Measurements from ENCODE around the gene PLCB4.

PLCB4 gene

GRCh38 chr20:9334866-9335265 is 266.0 kb downstream of the PLCB4 start:
- DNase-seq = no peak

DNA sequence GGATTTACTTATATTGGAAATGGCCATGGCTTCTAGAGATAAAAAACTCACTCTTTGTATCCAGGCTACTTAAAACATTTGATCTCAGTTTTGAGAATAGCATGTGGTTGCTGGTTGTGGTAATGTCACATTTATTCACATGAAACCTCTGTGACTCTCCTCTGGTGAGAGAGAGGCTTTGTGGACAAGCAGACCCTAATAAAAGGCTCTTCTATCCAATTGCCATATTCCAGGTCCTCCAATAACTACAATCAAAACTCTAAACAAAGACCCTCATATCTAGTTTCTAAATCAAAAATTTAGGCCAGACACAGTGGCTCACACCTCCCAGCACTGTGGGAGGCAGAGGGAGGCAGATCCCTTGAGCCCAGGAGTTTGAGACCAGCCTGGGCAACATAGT is 269.2 kb downstream of the PLCB4 start:
- DNase-seq = no peak

DNA sequence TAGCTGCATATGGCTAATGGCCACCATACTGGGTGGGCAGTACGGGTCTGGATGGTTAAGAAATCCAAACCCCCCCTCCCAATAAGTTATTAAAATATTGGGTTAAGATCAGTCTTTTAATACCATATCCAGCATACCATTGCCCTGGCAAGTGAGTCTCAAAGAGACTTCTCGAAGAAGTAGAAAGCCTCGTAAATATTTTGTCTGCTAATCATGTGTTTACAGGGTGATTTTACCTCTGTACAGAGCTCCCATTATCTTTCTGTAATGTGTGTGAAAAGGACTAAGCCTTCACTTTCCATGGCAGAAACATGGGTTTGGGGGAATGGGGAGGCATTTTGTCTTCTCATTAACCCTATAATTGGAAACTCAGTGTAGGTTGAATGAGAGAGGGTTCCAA is 270.8 kb downstream of the PLCB4 start:
- DNase-seq = no peak

DNA sequence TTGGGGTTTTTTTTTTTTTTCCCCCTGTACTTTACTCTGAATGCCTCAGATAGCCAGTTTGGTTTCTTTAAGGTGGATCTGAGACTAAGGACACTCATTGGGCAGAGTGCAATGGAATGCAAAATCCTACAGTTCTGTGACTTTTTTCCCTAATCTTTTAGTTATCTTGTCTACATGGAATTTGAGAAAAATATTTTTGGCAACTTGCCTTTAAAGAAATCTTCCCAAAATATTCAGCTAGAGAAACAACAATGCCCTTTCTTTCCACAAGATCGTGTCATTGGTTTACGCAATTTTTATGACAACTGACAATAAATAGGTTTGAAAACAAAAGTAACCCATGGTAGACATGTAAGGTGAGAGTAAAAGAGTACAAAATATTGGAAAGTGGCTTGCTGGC is 273.8 kb downstream of the PLCB4 start:
- no peak for DNase-seq

DNA sequence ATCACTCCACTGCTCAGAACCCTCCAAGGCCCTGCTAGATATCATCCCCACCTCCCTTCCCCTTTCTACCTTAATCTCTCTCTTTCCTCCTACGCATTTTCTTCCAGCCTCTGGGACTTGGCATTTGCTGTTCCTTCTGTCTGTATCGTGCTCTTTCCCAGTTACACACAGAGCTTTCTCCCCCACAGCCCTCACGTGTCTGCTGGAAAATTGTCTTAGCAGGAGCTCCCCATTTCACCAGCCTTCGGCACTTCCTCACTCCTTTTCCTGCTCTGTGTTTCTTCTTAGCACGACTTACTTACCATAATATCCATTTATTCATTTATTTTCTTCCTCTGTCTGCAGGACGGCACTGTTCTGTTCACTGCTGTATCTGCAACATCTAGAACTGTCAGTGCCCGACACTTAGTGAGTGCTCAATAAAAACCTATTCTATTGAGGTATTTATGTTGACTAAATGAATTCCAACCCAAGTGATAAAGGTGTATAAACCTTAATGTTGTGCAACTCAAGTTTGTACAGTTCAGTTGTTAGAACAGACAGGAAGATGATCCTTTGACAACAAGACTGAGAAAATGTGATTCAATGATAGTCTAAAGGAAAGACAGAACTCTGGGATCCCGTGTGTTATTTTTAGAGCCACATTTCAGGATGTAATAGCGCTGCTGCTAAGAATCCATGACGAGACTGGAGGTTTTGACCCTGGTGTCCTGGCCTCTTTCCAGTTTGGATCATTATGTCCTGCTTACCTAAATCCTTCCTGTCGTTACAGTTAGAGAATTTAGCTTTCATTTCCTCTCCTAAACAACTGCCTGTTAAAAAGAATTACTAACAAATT is 275.4 kb downstream of the PLCB4 start:
- DNase-seq = no peak

DNA sequence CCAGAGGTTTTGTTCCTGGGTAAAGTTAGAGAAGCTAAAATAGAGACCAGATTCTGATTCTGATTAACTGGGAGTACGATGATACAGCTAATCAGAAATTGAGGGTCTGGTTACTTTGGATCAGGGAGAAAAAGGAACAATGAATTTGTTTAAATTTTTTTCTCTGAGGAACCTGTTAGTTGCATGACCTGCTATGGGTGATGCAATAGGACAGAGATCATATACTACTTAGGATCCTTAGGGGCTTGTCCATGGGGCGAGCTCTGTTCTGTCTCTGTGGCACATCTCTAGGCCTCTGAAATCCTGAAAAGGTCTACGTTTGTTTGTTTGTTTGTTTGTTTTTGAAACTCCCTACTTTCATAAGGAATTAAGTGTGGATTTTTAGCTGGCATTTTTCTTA is 279.4 kb downstream of the PLCB4 start:
- no peak for DNase-seq

DNA sequence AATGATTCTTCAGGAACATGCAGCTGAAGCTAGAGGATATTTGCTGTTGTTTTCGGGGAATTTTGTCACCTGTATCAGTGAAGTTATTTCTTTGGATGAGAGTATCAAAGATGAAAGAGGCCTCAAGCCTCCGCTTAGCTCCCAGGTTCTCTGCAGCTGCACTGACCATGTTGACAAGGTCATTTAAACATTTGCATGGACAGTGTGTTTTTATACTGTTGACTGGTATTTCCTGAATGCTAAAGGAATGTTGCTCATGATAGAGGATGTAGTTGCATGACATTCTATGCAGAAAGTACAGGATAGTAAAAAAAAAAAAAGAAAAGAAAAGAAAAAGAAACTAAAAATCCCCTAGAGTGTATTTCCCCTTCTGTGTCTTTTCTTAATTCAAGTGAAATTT is 279.9 kb downstream of the PLCB4 start:
- DNase-seq = no peak

GRCh38 chr20:9349249-9349648 is 280.4 kb downstream of the PLCB4 start:
- no peak for DNase-seq

DNA sequence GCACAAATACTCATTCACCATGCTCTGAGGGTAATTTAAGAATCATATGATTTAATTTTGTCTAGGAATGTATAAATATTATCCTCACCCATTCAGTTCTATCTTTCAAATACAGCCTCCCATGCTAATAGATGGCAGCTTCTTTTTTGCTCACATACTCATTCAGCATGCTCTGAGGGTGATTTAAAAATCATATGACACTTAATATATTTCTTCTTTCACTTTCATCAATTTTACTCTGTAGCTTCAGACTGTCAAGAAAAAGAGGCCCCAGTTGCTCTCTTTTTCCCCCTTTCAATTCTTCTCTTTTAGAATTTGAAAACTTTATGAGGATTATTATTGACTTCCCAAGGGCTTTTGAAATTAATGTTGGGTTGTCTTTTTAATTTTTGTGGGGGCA is 283.9 kb downstream of the PLCB4 start:
- no peak for DNase-seq

DNA sequence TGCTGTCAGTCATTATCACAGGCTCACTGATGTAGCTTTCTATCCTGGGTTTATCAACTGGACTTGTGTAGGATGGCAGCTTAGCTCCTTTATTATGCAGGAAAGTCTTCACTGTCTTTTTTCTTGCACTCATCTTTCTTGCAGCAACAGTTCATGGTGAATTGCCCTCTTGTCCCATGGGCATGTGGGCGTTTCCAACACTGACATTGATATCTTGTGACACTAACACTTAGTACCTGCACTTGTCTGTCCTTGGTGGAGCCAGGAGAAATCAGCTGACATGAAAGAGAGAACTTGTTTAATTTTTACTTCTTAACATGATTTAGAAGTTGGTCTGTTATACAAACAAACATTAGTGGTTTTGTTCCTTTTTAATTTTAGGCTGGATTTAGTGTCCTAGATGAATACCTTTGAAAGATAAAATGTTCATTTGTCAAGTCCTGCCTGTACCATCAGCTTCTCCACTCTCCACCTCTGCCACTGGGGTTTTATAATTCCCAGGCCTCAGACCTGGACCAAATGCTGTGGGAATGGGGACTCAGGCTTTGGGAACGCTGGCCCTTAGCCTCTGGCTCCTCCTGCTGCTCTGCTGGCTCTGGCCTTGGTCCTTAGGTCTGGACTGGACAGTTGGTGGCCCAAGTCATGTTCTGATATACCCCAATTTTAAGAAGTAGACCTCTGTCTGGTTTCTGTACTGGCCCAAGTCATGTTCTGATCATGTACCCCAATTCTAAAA is 284.5 kb downstream of the PLCB4 start:
- no peak for DNase-seq

- DNase-seq = no peak
These were observed 285.0 kb downstream of the PLCB4 start for GRCh38 chr20:9353916-9354276.

DNA sequence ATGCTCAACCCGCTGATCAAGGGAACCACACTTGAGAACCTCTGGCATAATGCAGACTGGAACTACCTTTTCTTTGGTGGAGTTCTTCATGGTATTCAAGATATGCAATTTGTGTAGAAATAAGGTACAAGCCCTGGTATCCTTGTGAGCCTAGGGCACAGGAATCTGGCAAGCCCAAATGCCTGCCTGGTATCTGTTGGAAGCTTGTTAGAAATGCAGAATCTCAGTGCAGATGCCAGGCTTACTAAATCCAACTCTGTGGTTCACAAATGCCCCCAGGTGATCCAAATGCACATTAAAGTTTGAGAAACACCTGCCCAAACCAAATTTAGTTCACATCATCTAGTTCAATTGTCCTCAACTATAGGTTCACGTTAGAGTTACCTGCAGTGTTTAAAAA is 285.7 kb downstream of the PLCB4 start:
- DNase-seq = no peak

- no peak for DNase-seq
These were observed 289.1 kb downstream of the PLCB4 start for GRCh38 chr20:9358001-9358400.

DNA sequence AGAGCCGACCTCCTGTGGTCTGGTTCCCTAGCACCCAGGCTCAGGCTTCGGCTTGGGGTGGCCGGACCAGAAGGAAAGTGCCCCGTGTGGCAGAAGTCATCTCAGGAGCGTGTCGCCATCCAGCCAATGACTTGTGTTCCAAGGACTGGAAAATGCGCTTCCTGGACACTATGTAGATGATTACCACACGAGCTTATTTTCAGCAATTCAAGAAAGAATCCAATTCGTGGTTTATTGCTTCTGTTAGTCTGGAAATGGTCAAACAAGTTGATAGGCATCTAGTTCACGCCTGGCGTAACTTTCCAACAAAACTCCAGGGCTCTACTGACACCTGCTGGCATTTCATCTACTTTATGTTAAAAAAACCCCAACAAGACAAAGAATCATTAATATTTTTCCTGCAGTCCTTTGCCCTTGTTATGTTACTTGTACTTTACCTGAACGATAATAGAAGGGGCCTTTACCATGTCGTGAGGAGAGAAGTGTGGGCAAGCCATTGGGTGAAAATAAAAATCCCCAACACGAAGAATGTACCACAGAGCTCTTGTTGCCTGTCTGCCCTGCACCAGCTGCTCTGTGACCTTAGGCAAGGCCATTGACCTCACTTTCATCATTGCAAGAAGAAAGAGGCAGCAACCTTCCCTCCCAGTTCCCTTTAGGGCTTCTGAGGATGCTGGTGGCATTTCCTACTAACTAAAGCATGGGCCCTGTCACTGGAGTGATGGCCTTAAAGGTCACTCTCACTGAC is 290.8 kb downstream of the PLCB4 start:
- no peak for DNase-seq

DNA sequence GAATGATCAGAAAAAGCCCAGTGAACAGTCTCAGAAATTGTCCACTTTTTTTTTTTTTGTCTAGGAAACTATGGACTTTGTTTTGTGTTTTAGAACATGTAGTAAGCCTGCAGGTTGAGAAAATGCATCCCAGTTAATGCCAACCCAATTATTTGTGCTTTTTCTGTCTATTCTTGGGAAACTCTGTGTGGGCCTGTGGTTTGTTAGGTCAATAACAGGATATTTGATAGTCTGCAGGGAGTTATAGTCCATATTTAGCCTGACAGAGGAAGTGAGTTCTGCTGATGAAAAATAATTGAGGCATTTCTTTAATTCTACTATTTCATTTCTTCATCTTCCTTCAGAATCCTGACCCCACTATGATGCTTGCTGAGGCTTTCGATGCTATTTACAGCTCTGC is 291.5 kb downstream of the PLCB4 start:
- DNase-seq = no peak

DNA sequence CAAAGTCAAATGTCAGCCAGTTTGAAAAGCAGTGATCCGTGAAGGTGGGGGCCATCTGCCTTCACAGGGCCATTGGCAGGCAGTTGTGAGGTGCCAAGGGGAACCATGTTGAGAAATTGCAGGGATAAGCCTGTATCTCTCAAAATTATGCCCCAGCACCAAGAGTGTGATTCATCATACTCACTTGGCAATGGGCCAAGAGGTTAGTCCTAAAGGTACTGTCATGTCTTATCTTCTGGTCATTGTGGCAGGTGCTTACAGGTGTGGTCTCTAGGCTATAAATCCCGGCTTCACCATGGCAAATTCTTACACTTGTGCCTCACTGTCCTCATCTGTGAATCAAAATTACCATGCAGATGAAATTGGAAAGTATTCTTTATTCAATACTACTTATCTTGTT is 294.8 kb downstream of the PLCB4 start:
- no peak for DNase-seq

- DNase-seq = no peak
These were observed 298.4 kb downstream of the PLCB4 start for GRCh38 chr20:9367328-9367727.

DNA sequence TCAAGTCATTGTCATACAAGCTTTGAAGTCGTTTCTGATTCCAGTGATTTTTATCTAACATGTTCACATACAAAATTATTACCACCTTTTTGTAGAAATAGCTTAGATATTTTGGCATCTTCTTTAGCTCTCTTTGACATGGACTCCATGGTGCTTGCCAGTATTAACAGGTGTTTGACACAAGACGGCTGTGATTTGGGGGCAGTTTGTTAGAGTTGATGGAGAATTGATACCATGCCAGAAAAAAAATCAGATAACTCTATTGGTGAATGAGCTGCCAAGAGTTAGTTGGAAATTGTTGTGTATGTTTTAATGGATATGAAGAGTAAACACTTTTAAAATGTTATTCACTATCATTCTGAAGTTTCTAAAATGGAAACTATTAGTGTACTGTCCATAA is 298.9 kb downstream of the PLCB4 start:
- no peak for DNase-seq

GRCh38 chr20:9368893-9369292 is 300.0 kb downstream of the PLCB4 start:
- no peak for DNase-seq

- DNase-seq = no peak
These were observed 300.7 kb downstream of the PLCB4 start for GRCh38 chr20:9369557-9369956.

DNA sequence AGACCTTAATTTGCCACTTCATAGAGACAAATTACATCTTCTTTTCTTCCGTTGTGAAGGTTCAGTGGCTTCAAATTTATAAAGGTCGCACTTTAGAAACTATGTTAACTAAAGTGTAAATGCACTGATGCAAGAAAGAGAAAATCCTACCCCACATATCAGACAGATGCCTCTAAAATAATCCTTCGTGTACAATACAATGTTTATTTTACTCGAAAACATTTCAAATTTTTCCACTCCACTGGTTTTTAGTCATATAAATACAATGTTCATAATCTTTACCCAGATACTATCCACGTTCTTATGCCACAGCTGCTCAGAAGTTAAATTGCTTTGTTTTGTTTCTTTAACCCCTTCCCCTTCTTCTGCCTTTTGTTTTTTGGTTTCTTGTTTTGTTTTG is 305.2 kb downstream of the PLCB4 start:
- DNase-seq = no peak

- DNase-seq = no peak
These were observed 305.6 kb downstream of the PLCB4 start for GRCh38 chr20:9374480-9374879.

DNA sequence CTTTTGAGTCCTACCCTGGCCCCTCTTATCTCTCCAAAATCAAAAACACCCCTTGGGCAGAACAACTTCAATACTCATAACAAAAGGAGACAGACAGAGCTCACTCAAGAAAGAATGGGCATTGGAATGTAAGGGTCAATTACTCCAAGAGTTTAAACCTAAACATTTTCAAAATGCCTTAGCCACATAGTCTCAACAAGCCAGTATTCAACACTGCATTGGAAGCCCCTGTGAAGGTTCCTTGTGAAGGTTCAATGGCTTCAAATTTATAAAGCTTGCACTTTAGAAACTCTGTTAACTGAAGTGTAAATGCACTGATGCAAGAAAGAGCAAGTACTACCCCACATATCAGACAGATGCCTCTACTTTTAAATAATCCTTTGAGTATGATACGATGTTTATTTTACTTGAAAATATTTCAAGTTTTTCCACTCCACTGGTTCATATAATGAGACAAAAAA is 306.4 kb downstream of the PLCB4 start:
- no peak for DNase-seq

GRCh38 chr20:9377007-9377406 is 308.1 kb downstream of the PLCB4 start:
- no peak for DNase-seq

Measured in bone marrow (tissue), 2 donors.